Mononuclear cell (primary cell): ENCODE results near the gene PLCL1. TPM values are rescaled to one million over a fixed set of nuclear protein-coding genes. Genes with fewer than 3 reads are reported as not detected.

Source experiments
- H3K27me3 ChIP-seq: 2 replicates; pipeline ENCODE4 v1.6.0; 2011; ENCODE audit warnings: low read length, control low read depth; ENCODE audit not compliant: insufficient read depth
- H3K4me1 ChIP-seq: 2 replicates; pipeline ENCODE4 v1.5.1; 2011; ENCODE audit warnings: mild to moderate bottlenecking, low read length, control low read depth; ENCODE audit not compliant: insufficient read depth
- H3K4me3 ChIP-seq: 2 replicates; pipeline ENCODE4 v1.5.1; 2011; ENCODE audit warnings: mild to moderate bottlenecking, low read length, moderate library complexity
- H3K9me3 ChIP-seq: 2 replicates; pipeline ENCODE4 v1.5.1; 2011; ENCODE audit warnings: low read depth, mild to moderate bottlenecking, control low read depth, low read length
- total RNA-seq: library from RNA; depleted of rRNA; stranded (reverse); fragments of >200 nt; gene quantifications from one replicate; pipeline ENCODE4 v1.2.3, GENCODE V29; 2012

The PLCL1 gene
- total RNA-seq, 1 donor = 23.4 TPM

DNA sequence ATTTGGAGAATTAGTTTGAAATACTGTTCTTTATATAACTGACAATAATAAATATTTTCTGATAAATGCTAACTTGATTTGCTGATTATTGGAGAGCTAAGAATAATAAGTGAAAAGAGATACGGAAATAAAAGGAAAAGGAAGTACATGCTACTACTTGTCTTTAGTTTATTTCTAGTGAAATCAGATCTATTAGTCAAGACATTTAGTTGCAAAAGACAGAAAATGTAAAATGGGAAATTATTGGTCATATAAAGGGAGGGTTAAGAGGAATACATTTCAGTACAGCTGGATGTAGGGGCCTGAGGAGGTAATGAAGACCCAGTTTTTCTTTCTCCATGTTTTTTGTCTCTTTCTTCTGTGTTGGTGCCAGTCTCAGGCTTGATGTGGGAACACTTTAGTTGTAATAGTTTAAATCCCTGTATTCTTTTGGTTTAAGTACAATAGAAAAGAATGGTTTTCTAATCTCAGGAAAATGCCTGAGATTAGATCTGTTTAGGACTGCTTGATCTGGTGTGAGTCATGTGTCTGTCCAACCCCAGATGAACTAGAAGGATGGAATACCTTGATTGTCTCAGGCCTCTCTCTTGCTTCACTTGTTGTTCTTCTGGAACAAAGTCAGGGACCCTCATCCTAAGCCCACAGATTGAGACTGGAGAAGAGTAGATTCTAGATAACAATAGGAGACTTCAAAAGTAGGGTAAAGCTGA lies 58.0 kb downstream of the PLCL1 start:
- Histone ChIP-seq H3K9me3 (peaks cover 7% of the 10 kb centered on the region), H3K4me1 (peaks cover 6% of the 10 kb centered on the region), H3K4me3 (no peak overlapping the region), H3K27me3 (no peaks in the 10 kb centered on the region)

DNA sequence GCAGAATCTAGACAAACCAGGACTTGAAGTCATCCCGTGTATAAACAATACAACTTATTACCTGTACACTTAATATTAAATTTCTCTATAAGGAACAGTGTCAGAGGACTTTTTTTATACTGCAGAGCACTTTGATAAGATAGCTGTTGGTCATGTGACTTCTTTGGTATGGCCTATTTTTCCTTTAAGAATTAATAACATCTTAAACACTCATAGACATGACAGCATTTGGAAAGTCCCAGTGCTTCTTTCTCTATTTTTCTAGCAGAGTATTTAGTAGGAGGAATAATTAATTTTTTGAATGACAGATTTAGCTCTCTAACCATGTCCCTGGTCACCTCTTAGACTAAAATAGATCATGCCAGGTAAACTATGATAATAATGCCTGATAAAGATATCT lies 59.4 kb downstream of the PLCL1 start:
- no peaks in the 10 kb centered on the region for H3K27me3 ChIP-seq

DNA sequence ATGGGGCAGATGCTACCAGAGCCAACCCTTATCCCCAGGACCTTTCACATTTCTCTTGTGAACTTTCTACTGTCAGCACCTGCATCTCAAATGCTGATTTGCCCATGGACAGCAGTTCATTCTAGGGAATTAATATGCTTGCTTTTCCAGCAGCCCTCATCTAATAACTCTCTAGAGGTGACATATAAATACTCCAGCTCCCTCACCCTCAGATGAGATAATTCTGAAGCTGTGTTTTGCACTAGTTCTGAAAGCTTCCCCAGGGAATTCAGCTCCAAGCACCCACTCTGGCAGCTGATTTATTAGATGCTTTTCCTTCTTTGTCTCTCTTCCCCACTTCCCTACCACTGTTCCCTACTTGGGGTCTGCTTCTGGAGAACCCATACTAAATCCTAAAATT lies 62.1 kb downstream of the PLCL1 start:
- H3K27me3 ChIP-seq = no peaks in the 10 kb centered on the region

More for the DNA sequence above, 59.4 kb downstream of the PLCL1 start:
- Histone ChIP-seq H3K4me1 (no peaks in the 10 kb centered on the region), H3K4me3 (no peak overlapping the region), H3K9me3 (peaks cover 3% of the 10 kb centered on the region)

DNA sequence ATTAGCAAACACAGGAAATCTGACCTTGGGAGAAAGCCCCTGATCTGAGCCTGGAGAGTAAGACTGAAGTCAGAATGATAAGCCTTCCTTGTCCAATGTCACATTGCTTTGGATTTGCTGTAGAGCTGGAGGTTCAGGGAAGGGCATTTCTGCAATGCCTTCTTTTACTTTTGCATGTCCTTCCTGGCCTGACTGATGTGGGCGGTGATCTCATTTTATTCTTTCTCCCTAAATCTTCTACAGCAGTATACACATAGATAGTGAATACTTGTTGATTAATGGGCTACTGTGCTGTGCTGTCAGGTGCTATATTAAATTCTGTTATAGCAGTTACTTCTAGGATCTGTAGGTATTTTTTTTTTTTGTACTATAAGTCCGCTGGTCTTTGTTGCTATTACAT lies 62.6 kb downstream of the PLCL1 start:
- no peaks in the 10 kb centered on the region for H3K27me3 ChIP-seq
- H3K9me3 ChIP-seq = no peaks in the 10 kb centered on the region
- no peaks in the 10 kb centered on the region for H3K4me1 ChIP-seq
- no peak overlapping the region for H3K4me3 ChIP-seq

More for the DNA sequence above, 62.1 kb downstream of the PLCL1 start:
- Histone ChIP-seq H3K4me1 (no peaks in the 10 kb centered on the region), H3K9me3 (no peaks in the 10 kb centered on the region), H3K4me3 (no peak overlapping the region)

DNA sequence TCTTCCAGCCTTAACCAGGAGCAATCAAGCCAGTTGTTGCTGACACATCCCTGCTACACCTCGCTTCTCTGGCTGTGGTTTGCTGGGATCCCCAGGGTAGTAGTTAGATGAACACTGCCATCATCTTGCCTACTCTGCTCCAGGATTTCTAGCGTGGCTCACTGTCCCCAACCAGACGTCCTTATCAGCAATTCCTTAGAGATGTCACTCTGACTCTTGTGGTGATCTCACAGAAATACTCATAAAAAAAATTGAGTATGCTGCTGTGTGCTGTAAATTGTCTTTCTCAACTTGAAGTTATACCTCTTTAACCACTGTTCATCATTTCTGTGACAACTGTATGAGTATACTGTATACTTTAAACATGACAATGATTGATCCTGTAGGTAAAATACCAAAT lies 63.2 kb downstream of the PLCL1 start:
- H3K9me3 ChIP-seq = no peaks in the 10 kb centered on the region
- no peaks in the 10 kb centered on the region for H3K27me3 ChIP-seq
- no peaks in the 10 kb centered on the region for H3K4me1 ChIP-seq
- no peak overlapping the region for H3K4me3 ChIP-seq

DNA sequence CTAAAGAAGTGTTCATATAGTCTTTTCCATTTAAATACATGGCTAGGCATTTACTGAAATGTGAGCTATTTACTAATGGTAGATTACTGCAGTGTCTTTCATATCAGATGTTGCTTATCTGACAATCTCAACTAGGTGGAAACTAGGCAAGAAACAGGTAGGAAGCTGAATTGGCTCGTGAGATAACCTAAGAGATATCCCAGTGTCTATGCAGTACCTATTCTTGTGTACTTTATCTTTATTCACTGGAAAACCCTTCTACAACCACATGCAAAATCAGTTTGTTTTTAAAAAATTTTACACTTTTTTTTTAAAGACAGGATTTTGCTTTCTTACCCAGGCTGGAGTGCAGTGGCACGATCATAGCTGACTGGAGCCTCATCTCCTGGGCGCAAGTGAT lies 63.8 kb downstream of the PLCL1 start:
- H3K27me3 ChIP-seq = no peaks in the 10 kb centered on the region
- H3K4me1 ChIP-seq = no peaks in the 10 kb centered on the region
- H3K4me3 ChIP-seq = no peak overlapping the region
- no peaks in the 10 kb centered on the region for H3K9me3 ChIP-seq

DNA sequence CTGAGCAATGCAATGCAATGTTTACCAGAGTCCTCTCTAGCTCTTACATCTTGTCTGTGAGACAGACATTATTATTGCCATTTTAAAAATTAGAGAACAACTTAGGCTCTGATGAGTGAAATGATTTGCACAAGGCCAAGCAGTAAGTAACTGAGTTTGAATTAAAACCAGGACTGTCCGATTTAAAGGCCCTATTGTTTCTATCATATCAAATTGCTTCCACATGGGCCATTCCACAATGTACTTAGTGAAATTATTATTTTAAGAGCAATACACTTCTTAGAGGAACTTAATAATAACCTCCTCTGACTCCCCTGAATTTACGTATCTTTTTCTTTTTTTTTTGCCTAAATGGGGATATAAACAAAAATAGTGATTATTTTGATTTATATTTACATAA lies 64.6 kb downstream of the PLCL1 start:
- H3K4me3 ChIP-seq = no peak overlapping the region
- no peaks in the 10 kb centered on the region for H3K27me3 ChIP-seq
- no peaks in the 10 kb centered on the region for H3K4me1 ChIP-seq
- no peaks in the 10 kb centered on the region for H3K9me3 ChIP-seq

DNA sequence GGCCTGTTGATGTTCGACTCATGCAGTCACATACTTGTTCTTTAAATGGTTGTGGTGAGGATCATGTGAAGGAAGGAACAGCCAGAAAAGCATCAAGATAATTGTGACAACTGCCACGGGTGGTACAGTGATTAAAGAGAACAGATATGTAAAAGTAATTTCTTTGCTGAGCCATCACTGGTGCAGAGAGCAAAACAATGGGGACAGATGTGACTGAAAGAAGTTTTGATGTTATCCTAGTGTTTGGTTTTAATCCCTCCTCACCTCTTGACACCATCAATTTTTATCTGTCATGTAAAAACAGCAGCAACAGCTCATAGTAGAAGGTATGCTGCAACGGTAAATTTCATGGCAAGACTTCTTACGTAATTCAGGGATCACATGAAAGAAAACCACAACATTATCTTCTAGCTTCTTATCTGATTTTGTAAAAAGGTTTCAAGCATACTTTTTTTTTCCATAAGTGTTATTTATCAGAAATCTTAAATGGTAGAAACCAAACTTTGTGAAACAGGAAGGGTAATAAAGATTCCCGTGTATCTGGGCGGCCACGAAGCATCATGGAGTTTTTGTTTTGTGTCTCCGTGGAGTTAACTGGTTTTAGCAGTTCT lies 65.2 kb downstream of the PLCL1 start:
- H3K27me3 ChIP-seq = no peaks in the 10 kb centered on the region
- H3K9me3 ChIP-seq = no peaks in the 10 kb centered on the region
- H3K4me3 ChIP-seq = no peak overlapping the region
- no peaks in the 10 kb centered on the region for H3K4me1 ChIP-seq

DNA sequence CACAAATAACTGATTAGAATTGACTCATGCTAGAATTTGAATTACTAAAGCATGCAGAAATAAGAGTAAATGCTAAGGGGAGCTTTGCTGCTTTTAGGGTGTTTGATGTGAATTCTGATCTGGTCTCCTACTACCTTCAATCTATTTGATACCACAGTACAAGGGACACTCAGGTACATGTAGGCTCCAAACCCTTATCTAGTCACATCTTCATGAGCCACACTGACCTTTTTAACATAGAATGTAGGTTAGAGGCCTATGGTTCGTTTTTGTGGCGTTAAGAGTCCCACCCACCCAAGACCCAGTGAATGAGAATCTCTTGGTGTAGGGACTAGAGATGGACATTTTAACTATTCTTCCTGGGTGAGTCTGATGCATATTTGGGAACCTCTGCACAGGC lies 65.7 kb downstream of the PLCL1 start:
- H3K9me3 ChIP-seq = no peaks in the 10 kb centered on the region
- no peak overlapping the region for H3K4me3 ChIP-seq
- no peaks in the 10 kb centered on the region for H3K4me1 ChIP-seq
- no peaks in the 10 kb centered on the region for H3K27me3 ChIP-seq

DNA sequence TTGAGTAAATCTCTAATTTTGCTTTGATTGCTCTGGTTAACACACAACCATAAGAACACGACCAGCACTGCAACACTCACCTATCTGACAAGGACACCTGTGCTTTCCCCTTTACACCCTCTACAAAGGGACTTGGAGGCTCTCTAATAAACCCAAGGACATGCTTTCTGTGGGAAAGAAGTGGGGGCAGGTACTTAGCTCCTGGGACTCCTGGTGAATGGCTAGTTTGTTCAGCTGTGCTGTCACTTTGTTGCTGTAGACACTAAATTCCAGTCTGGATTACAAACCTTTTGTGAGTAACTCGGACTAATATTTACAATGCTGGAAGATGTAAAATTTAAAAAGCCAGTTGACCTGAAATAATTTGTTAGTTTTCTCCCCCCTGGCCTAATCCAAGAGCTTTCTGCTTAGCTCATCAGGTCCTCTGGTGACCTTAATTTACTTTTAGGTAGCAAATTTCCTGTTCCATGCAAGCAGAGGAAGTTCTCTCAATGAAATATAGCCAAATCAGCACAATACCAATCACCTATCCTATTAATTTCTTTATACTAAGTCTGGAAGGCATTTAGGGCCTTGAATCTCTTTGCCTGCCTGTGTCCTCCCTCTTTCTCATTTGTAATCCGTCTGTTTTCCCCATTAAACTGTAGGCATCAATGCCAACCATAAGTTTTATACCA lies 67.5 kb downstream of the PLCL1 start:
- Histone ChIP-seq H3K4me1 (no peaks in the 10 kb centered on the region), H3K4me3 (no peak overlapping the region)

DNA sequence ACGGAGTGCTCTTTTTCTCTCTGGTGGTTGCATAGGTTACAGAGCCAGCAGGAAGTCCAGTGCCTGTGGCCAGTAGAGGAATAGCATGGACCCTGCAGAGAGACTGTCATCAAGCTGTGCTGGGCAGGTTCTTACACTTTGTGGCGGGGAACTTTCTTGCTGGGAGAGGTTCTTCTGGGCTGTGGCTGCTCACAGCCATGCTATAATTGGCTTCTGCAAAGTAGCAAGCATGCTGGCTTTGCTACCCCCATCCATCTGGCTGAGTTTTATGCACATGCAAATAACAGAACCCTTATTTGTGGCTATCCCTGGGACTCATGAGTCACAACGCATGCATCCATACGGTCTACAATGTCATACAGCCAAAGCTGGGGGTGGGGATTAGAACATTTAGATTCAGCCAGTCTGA lies 68.9 kb downstream of the PLCL1 start:
- no peaks in the 10 kb centered on the region for H3K27me3 ChIP-seq
- no peaks in the 10 kb centered on the region for H3K4me1 ChIP-seq
- no peak overlapping the region for H3K4me3 ChIP-seq
- H3K9me3 ChIP-seq = no peaks in the 10 kb centered on the region

More for the DNA sequence above, 67.5 kb downstream of the PLCL1 start:
- H3K9me3 ChIP-seq = no peaks in the 10 kb centered on the region
- H3K27me3 ChIP-seq = no peaks in the 10 kb centered on the region

DNA sequence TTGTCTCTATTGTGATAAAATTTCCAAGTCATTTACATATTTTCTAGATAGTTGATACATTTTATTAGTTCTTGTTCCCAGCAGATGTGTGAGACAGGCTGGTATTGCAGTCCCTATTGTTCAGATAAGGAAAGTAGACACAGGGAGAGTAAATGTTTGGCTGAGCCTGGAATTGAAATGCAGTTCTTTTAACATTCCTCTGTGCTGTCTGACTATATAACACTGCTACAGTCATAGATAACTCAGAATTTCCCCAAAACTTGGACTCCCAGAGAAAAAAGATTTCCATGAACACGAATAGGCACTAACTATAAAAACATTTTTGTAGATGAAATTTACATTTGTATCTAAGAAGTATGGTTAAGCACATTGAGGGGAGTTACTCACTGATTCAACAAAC lies 71.4 kb downstream of the PLCL1 start:
- no peaks in the 10 kb centered on the region for H3K27me3 ChIP-seq
- H3K4me1 ChIP-seq = no peaks in the 10 kb centered on the region
- no peak overlapping the region for H3K4me3 ChIP-seq
- H3K9me3 ChIP-seq = no peaks in the 10 kb centered on the region

DNA sequence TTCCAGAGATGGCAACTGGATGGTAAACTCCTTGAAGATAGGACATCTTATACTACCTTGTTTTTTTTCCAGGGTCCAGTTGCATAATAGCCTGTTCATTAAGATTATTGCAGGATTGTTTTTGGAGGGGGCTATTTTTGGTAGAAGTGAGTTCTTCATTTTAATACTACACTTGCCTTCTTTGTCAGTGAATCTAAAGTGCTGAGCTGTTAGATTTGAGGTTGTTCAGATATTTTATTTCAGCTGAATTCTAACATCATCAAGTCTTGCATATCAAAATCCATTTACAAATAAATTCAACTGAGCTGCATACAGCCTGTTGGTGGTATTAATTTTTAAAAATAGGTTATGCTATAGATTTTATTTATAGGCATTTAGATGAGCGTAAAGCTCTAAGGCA lies 72.1 kb downstream of the PLCL1 start:
- Histone ChIP-seq H3K9me3 (no peaks in the 10 kb centered on the region), H3K4me3 (no peak overlapping the region), H3K4me1 (no peaks in the 10 kb centered on the region), H3K27me3 (no peaks in the 10 kb centered on the region)

DNA sequence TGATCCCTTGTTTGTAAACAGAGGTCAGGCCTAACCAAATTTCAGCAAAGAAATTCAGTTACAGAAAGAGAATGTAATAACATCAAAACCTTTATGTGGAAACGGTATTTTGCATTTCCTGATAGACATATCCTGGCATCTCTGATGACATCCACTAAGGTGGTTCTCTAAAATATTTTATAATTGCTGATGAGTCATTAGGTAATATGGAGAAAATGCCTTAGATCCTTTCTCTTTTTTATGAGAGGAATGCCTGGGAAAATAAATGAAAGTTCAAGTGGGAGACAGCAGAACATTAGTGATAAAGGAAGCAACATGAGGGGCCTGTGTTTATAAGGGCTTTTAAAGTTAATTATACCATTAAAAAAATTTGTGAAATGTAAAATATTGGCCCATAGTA lies 72.6 kb downstream of the PLCL1 start:
- Histone ChIP-seq H3K27me3 (no peaks in the 10 kb centered on the region), H3K9me3 (no peaks in the 10 kb centered on the region), H3K4me3 (no peak overlapping the region), H3K4me1 (no peaks in the 10 kb centered on the region)

DNA sequence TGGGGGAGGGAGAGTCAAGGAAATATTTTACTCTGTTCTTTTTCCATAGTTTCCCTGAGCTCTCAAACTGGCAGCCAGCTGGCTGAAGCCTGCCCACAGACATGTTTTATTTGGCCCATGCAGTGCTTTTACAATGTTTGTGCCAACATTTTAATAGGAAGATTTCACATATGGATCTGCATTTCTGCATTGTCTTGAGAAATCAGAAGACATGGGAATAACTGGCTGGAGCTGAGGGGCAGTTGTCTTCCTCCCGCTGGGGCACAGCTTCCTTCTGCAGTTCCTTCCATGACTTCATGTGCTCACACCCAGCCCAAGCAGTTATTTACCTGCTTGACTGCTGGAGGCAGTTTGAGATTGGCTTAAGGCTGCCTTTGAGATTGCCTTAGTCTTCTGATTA lies 74.4 kb downstream of the PLCL1 start:
- Histone ChIP-seq H3K27me3 (no peaks in the 10 kb centered on the region), H3K4me3 (no peak overlapping the region), H3K4me1 (no peaks in the 10 kb centered on the region), H3K9me3 (no peaks in the 10 kb centered on the region)
